Fibroblast of skin of left biceps (primary cell): ENCODE results near the gene RIPK4.

Source experiments
- DNase-seq, 2 experiments: peaks; one replicate each; pipeline ENCODE4 v3.0.0-alpha.2; 2013; ENCODE audit warnings: low read depth in 2 of 2

The RIPK4 gene

DNA sequence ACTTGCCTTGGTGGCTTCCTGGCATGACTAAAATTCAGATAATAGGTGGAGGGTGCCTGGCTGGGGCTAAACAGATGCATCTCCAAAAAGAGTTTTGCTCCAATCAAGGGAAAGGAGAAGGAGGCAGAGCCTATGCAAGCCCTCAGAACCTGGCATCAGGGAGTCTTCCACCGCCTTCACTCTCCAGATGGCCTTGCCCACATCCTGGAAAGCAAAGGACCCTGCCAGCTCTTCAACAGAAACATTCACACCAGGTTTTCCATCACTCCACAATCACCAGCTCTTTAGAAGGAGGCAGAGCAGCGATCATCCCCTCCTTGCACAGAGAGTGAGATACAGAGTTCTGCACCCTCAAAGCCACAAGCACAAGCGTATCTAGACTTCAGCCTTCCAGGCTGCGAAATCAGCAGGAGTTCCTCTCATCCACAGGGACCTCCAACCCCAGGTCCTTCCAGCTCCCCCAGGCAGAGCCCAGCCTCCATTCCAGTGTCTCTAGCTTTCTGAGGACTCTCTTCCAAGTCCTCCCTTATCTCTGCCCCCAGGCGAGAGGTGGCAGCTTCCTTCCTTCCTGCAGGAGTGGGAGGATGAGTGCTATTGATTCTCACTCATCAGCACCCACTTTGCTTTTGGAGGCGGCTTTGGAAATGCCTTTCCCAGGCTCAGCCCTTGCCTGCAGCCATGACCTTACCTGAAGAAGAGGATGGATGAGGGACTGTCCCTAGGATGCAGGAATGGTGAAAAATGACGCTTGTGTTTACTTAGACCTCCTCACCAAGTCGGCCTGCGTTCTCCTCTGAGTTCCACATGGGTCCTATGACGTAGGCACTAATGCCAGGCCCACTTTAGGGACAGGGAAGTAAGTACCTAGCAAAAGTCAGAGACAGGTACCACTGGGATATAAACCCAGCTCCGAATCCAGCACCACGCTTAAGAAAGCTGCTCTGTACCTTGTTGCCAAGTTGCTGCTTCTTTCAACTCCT, 75.4 kb downstream of the RIPK4 start:
- no peak for DNase-seq
